22Rv1 (cell line): Measurements from ENCODE around the gene NLGN2.

Experiments
- H3K27ac ChIP-seq: fragments of 450-650 bp; 2 replicates; pipeline ENCODE4 v1.5.1; 2017
- ZFX ChIP-seq: fragments of 450-650 bp; IDR thresholded peaks from 2 replicates; pipeline ENCODE4 v1.6.1; 2017; ENCODE audit warnings: antibody characterized with exemption, borderline replicate concordance
- TF ChIP-seq, protein P1 (sequence below): fragments of 450-650 bp; IDR thresholded peaks from 2 replicates; pipeline ENCODE4 v1.5.1; 2017; ENCODE audit warnings: mild to moderate bottlenecking

The NLGN2 gene

DNA sequence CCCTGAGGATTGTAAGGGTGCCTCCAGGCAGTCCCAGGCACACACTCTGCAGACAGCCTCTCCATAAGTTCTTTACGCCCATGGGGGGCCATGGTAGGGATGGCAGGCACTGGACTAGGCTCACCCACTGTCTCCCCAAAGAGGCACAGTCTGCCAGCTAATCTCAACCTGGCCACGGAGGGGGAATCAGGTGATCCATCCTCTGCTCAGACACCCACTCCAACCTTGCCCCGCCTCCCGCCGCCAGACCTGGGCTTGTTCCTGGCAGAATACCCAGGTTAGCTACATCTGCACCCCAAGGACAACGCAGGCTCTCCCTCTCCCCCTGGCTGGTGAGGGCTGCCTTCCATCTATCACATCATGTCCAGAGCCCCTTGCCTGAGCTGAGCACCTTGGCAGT lies 1.2 kb downstream of the NLGN2 start:
- no peak for TF ChIP-seq ZFX
- TF ChIP-seq, protein P1, sequence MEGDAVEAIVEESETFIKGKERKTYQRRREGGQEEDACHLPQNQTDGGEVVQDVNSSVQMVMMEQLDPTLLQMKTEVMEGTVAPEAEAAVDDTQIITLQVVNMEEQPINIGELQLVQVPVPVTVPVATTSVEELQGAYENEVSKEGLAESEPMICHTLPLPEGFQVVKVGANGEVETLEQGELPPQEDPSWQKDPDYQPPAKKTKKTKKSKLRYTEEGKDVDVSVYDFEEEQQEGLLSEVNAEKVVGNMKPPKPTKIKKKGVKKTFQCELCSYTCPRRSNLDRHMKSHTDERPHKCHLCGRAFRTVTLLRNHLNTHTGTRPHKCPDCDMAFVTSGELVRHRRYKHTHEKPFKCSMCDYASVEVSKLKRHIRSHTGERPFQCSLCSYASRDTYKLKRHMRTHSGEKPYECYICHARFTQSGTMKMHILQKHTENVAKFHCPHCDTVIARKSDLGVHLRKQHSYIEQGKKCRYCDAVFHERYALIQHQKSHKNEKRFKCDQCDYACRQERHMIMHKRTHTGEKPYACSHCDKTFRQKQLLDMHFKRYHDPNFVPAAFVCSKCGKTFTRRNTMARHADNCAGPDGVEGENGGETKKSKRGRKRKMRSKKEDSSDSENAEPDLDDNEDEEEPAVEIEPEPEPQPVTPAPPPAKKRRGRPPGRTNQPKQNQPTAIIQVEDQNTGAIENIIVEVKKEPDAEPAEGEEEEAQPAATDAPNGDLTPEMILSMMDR = no peak
- H3K27ac ChIP-seq = no peak overlapping the region

DNA sequence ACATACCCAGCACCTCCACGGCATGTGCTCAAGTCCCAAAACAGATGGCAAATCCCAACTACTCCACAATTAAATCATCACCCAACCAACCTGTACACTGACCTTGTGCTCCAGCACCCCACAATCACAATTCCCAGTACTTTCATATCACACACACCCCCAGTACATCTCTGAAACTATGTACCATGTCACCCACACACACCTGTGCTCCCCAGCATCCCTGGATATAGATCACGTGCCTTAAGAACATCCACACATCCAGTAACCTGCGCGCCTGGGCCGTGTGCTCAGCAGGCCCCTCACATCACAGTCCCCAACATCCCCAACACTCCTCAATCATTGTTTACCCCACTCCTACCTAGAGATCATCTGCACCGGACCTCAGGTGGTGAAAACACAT lies 2.1 kb downstream of the NLGN2 start:
- no peak overlapping the region for H3K27ac ChIP-seq
- TF ChIP-seq, protein P1 = no peak
- no peak for TF ChIP-seq ZFX

DNA sequence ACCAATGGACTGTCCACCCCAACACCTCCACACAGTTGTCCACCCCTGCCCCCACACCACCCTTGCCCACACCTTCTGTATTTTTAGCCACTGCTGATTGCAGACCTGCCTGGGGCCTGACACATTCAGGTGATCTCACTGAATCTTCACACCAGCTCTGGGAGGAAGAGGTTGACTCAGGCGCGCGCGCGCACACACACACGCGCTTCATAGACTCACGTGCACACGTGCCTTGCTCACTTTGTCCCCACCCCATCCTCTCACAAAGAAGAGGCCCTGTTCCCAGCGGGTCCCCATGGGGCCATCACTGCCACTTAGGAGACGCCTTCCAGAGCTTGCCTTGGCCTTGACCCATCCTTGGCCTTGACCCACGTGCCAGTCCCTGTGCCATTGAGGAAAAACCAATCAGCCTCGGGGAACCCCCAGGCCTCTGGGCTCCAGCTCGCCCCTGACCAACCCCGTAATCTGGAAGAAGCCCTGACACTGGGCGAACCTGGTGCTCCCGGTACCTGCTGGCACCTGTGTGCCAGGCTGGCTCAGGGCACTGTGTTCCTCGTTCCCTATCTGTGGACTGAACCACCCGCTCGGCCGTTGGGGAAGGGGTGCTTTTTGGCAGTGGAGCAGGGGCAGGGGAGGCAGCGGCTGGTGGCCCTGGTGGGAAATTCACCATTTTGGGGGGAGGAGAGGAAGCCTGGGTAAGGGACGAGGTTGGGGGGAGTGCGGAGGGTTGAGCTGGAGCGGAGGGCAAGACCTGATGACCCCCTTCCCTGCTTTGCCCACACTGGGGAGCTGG lies 3.2 kb downstream of the NLGN2 start:
- H3K27ac ChIP-seq = no peak overlapping the region
- TF ChIP-seq ZFX = no peak
- TF ChIP-seq, protein P1 = no peak

DNA sequence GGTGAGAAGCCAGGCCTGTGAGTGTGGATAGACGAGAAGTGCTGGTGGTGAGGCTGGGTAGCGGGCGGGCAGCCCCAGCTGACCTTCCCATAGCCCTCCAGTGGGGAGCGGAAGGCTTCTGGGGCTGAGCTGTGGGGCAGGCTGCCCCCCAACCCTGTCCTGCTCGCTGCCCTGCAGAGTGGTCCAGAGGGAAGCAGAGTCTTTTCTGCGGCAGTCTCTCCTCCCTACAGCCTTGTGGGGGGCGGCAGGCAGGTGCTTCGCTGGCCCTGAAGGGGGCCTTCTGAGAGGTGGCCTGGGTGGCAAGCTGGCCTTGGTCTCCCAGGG lies 3.7 kb downstream of the NLGN2 start:
- no peak for TF ChIP-seq ZFX
- TF ChIP-seq, protein P1 = no peak
- no peak overlapping the region for H3K27ac ChIP-seq

DNA sequence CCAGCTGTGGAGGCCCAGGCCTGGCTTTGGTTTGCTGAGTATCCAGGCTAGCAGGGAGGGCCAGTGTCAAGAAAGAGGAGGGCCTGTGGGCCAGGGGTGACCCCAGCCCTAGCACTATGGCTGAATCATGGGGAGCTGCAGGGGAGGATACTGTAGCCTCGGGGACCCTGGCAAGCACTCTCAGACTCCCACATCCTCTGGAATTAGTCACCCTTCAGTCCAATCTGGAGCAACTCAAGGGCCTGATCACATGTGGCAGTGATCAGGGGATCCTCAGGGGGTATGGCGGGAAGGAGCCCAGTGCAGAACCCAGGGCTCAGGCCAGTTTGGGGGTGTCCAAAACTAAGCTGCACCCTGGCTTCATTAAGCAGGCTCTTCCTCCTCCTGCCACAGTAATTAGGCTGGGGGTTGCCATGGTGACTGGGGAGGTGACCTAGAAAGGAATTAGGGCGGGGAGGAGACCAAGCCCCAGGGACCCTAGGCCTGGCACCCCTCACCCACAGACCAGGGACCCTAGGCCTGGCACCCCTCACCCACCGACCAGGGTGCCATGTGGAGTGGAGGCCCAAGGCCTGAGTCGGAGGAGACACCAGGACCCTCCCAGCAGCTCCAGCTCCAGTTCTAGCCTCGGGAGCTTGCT lies 5.8 kb downstream of the NLGN2 start:
- TF ChIP-seq, protein P1 = no peak
- no peak for TF ChIP-seq ZFX
- H3K27ac ChIP-seq = no peak overlapping the region

DNA sequence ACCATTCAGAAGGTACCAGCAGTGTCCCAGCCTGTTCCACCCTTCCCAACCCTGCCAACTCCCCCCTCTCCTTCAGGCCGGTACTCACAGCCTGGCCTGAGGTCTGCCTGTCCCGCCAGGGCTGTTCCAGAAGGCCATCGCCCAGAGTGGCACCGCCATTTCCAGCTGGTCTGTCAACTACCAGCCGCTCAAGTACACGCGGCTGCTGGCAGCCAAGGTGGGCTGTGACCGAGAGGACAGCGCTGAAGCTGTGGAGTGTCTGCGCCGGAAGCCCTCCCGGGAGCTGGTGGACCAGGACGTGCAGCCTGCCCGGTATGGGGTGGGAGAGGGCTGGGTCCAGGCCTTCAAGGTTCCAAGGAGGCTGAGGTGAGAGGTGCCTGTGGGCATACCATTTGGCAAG lies 7.2 kb downstream of the NLGN2 start:
- TF ChIP-seq, protein P1 = no peak
- no peak for TF ChIP-seq ZFX
- H3K27ac ChIP-seq = no peak overlapping the region

DNA sequence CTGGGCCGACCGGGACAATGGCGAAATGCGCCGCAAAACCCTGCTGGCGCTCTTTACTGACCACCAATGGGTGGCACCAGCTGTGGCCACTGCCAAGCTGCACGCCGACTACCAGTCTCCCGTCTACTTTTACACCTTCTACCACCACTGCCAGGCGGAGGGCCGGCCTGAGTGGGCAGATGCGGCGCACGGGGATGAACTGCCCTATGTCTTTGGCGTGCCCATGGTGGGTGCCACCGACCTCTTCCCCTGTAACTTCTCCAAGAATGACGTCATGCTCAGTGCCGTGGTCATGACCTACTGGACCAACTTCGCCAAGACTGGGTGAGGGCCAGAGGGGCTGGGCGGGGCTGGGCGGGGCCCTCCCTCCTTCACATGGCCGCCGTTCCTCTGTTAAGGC lies 8.1 kb downstream of the NLGN2 start:
- H3K27ac ChIP-seq = no peak overlapping the region
- TF ChIP-seq ZFX = no peak
- TF ChIP-seq, protein P1 = no peak
